HFF-Myc (cell line): ENCODE measurements around the gene FAM81A.
"Not testable (repeated sequence)": the region's sequence is repeated elsewhere in the genome, so short reads cannot be mapped to it uniquely, and the experiment has no call there.

Experiments
- DNase-seq: peaks from one replicate; pipeline ENCODE4 v3.0.0-alpha.2; 2011; ENCODE audit warnings: low read depth; ENCODE audit errors: extremely low read depth
- H3K4me3 ChIP-seq: replicated peaks from 2 replicates; pipeline ENCODE4 v1.5.1; 2011; ENCODE audit warnings: low read depth, mild to moderate bottlenecking, control low read depth, low read length
- CTCF ChIP-seq: IDR thresholded peaks from 2 replicates; pipeline ENCODE4 v1.5.1; 2012; ENCODE audit warnings: mild to moderate bottlenecking, low read depth, low read length, control low read depth; ENCODE audit errors: missing control alignments

The FAM81A gene

GRCh38 chr15:59453474-59454215 is 15.7 kb downstream of the FAM81A start:
- TF ChIP-seq CTCF, result no peak
- no peak for DNase-seq
- H3K4me3 ChIP-seq, result no peak overlapping the region

- no peak overlapping the region for H3K4me3 ChIP-seq
- TF ChIP-seq CTCF, result no peak
- no peak for DNase-seq
These were observed 18.1 kb downstream of the FAM81A start for GRCh38 chr15:59456114-59456513.

- no peak overlapping the region for H3K4me3 ChIP-seq
- TF ChIP-seq CTCF, result no peak
- DNase-seq, result no peak
These were observed 19.1 kb downstream of the FAM81A start for GRCh38 chr15:59457103-59457502.

- H3K4me3 ChIP-seq, result no peak overlapping the region
- no peak for TF ChIP-seq CTCF
- no peak for DNase-seq
These were observed 23.5 kb downstream of the FAM81A start for GRCh38 chr15:59461521-59461920.

- no peak overlapping the region for H3K4me3 ChIP-seq
- no peak for TF ChIP-seq CTCF
- DNase-seq, result no peak
These were observed 35.2 kb downstream of the FAM81A start for GRCh38 chr15:59473226-59473625.

GRCh38 chr15:59475161-59475560 is 37.2 kb downstream of the FAM81A start:
- not testable (repeated sequence) for H3K4me3 ChIP-seq, DNase-seq

- no peak overlapping the region for H3K4me3 ChIP-seq
- no peak for TF ChIP-seq CTCF
- no peak for DNase-seq
These were observed 46.4 kb downstream of the FAM81A start for GRCh38 chr15:59484399-59484798.
